ENCODE data around the gene KIRREL3. TPM values are rescaled to one million over a fixed set of nuclear protein-coding genes. Genes with fewer than 3 reads are reported as not detected.

KIRREL3 gene
- total RNA-seq, 1 experiment from 2014 or later: 2.2 TPM

DNA sequence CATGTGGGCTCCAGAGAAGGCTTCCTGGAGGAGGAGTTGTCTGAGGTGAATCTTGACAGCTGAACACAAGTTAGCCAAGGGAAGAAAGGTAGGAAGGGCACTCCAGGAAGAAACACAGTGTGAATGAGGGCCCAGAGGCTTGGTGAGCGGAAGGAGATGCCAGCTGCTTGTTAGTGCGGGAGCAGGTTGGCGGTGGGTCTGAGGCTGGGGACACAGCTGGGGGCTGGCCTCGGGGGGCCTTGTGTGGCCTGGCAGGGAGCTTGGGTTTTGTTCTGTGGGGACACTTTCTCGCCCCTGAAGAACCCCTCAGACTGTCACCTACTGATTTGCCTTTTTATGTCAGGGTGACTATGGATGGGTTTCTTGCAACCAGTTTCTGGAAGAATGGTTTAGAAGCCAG lies 485.1 kb downstream of the KIRREL3 start:
- no TSS peak for BruUV-seq (replicated peaks)
- POLR2A ChIA-PET (ENCODE audit: unreplicated experiment): no interaction called here

GRCh38 chr11:126514061-126514693 lies 486.4 kb downstream of the KIRREL3 start:
- no peak for DNase-seq
- Histone ChIP-seq H3F3A (ENCODE audit: insufficient read depth, low read depth) (no peaks in the 10 kb centered on the region), H3K79me2 (ENCODE audit: low read depth) (no peaks in the 10 kb centered on the region), H2AFZ (no peak overlapping the region), H3K9me2 (ENCODE audit: insufficient read depth) (no peaks in the 10 kb centered on the region), H3K4me1 (replicated peaks; ENCODE audit: insufficient read depth) (no peaks in the 10 kb centered on the region), H4K20me1 (ENCODE audit: insufficient read depth) (no peaks in the 10 kb centered on the region), H3K36me3 (ENCODE audit: low read depth) (no peaks in the 10 kb centered on the region), H3K4me3 (no peak overlapping the region), H3K27ac (no peak overlapping the region), H3K4me2 (no peak overlapping the region), H3K27me3 (ENCODE audit: insufficient read depth, low read depth) (peaks cover 98% of the 10 kb centered on the region), H3K9me3 (ENCODE audit: insufficient read depth, low read depth) (no peaks in the 10 kb centered on the region)
- intact Hi-C loops (cut with micrococcal nuclease; ENCODE audit: unreplicated experiment): no loop called here
- ChIA-PET POLR2A (ENCODE audit: unreplicated experiment) (no interaction called here), CTCF (no interaction called here)
- no peak for TF ChIP-seq CTCF (conservative IDR thresholded peaks at IDR 0.05)
- TF ChIP-seq EZH2 (IDR thresholded peaks at IDR 0.05; ENCODE audit: low read depth): no peak
- no TSS peak for BruUV-seq (replicated peaks)

More for the DNA sequence above, 485.1 kb downstream of the KIRREL3 start:
- TF ChIP-seq CTCF (conservative IDR thresholded peaks at IDR 0.05): no peak
- no peak for TF ChIP-seq EZH2 (IDR thresholded peaks at IDR 0.05; ENCODE audit: low read depth)
- H3K27me3 ChIP-seq (ENCODE audit: insufficient read depth, low read depth): peaks cover 100% of the 10 kb centered on the region
- H4K20me1 ChIP-seq (ENCODE audit: insufficient read depth): no peaks in the 10 kb centered on the region
- intact Hi-C loops (cut with micrococcal nuclease; ENCODE audit: unreplicated experiment): no loop called here
- H3F3A ChIP-seq (ENCODE audit: insufficient read depth, low read depth): no peaks in the 10 kb centered on the region
- no peaks in the 10 kb centered on the region for H3K9me3 ChIP-seq (ENCODE audit: insufficient read depth, low read depth)
- no peaks in the 10 kb centered on the region for H3K79me2 ChIP-seq (ENCODE audit: low read depth)
- no peak overlapping the region for H3K4me2 ChIP-seq
- H2AFZ ChIP-seq: no peak overlapping the region
- H3K36me3 ChIP-seq (ENCODE audit: low read depth): no peaks in the 10 kb centered on the region
- no peak overlapping the region for H3K4me3 ChIP-seq
- H3K9me2 ChIP-seq (ENCODE audit: insufficient read depth): no peaks in the 10 kb centered on the region
- no peak overlapping the region for H3K27ac ChIP-seq
- no peak for DNase-seq
- CTCF ChIA-PET: no interaction called here
- no peaks in the 10 kb centered on the region for H3K4me1 ChIP-seq (replicated peaks; ENCODE audit: insufficient read depth)

GRCh38 chr11:126512741-126513715 lies 487.5 kb downstream of the KIRREL3 start:
- H3F3A ChIP-seq (ENCODE audit: insufficient read depth, low read depth): no peaks in the 10 kb centered on the region
- intact Hi-C loops (cut with micrococcal nuclease; ENCODE audit: unreplicated experiment): no loop called here
- H3K9me3 ChIP-seq (ENCODE audit: insufficient read depth, low read depth): no peaks in the 10 kb centered on the region
- no peaks in the 10 kb centered on the region for H3K79me2 ChIP-seq (ENCODE audit: low read depth)
- no peak for DNase-seq
- no peak overlapping the region for H3K27ac ChIP-seq
- no peaks in the 10 kb centered on the region for H3K4me1 ChIP-seq (replicated peaks; ENCODE audit: insufficient read depth)
- BruUV-seq (replicated peaks): no TSS peak
- ChIA-PET POLR2A (ENCODE audit: unreplicated experiment) (no interaction called here), CTCF (no interaction called here)
- no peak for TF ChIP-seq CTCF (conservative IDR thresholded peaks at IDR 0.05)
- TF ChIP-seq EZH2 (IDR thresholded peaks at IDR 0.05; ENCODE audit: low read depth): no peak
- H3K36me3 ChIP-seq (ENCODE audit: low read depth): no peaks in the 10 kb centered on the region
- no peak overlapping the region for H3K4me2 ChIP-seq
- H3K27me3 ChIP-seq (ENCODE audit: insufficient read depth, low read depth): peaks cover 98% of the 10 kb centered on the region
- no peaks in the 10 kb centered on the region for H4K20me1 ChIP-seq (ENCODE audit: insufficient read depth)
- no peaks in the 10 kb centered on the region for H3K9me2 ChIP-seq (ENCODE audit: insufficient read depth)
- no peak overlapping the region for H2AFZ ChIP-seq
- no peak overlapping the region for H3K4me3 ChIP-seq
